Measurements from ENCODE around the gene ARFGEF3. TPM values are rescaled to one million over a fixed set of nuclear protein-coding genes. Genes with fewer than 3 reads are reported as not detected.
"Not testable (repeated sequence)": the region's sequence is repeated elsewhere in the genome, so short reads cannot be mapped to it uniquely, and the experiment has no call there.

The ARFGEF3 gene
- total RNA-seq, 4 donors from 2014 or later: 8.9 to 12.0 (median 10.5) TPM

DNA sequence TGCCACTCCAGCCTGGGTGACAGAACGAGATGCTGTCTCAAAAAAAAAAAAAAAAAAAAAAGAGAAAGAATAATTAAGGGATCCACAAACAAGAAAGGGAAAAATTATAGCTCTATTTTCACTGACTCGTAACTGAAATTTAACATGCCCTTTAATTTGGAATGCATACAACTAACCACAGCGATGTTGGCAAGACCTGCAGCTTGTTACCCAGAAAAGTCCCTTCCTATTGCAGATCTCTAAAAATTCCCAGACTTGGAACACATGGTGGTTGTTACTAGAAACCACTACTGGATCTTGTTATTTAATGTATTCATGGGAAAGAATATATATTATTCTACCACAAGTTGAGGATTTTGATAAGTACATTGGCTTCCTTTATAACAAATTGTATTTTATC is 188.2 kb downstream of the ARFGEF3 start:
- TF ChIP-seq POLR2A (IDR thresholded peaks at IDR 0.05): no peak
- TF ChIP-seq, protein P1, sequence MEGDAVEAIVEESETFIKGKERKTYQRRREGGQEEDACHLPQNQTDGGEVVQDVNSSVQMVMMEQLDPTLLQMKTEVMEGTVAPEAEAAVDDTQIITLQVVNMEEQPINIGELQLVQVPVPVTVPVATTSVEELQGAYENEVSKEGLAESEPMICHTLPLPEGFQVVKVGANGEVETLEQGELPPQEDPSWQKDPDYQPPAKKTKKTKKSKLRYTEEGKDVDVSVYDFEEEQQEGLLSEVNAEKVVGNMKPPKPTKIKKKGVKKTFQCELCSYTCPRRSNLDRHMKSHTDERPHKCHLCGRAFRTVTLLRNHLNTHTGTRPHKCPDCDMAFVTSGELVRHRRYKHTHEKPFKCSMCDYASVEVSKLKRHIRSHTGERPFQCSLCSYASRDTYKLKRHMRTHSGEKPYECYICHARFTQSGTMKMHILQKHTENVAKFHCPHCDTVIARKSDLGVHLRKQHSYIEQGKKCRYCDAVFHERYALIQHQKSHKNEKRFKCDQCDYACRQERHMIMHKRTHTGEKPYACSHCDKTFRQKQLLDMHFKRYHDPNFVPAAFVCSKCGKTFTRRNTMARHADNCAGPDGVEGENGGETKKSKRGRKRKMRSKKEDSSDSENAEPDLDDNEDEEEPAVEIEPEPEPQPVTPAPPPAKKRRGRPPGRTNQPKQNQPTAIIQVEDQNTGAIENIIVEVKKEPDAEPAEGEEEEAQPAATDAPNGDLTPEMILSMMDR (IDR thresholded peaks at IDR 0.05): no peak
- DNase-seq: no peak
- no peak overlapping the region for H3K27ac ChIP-seq
- H3K9me3 ChIP-seq: no peaks in the 10 kb centered on the region
- H3K4me3 ChIP-seq: no peak overlapping the region
- no peaks in the 10 kb centered on the region for H3K27me3 ChIP-seq
- no peaks in the 10 kb centered on the region for H3K36me3 ChIP-seq
- no peaks in the 10 kb centered on the region for H3K4me1 ChIP-seq

DNA sequence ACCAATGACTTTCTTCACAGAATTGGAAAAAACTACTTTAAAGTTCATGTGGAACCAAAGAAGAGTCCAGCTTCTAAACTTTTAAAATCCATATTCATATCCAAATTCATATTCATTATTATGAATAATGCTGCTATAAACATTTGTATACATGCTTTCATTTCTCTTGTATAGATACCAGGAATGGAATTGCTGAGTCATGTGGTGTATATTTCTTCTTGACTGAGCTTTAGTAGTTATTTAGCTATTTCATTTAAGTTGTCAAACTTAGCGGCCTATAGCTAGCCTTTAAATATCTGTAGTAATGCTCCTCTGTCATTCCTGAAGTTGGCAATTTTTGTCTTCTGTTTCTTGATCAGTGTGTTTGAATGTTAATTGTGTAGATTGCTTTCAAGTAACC is 196.2 kb downstream of the ARFGEF3 start:
- Histone ChIP-seq H3K4me3 (no peak overlapping the region), H3K27ac (no peak overlapping the region), H3K9me3 (no peaks in the 10 kb centered on the region), H3K27me3 (no peaks in the 10 kb centered on the region), H3K36me3 (no peaks in the 10 kb centered on the region), H3K4me1 (no peaks in the 10 kb centered on the region)
- no peak for TF ChIP-seq POLR2A (IDR thresholded peaks at IDR 0.05)
- TF ChIP-seq, protein P1 (IDR thresholded peaks at IDR 0.05): no peak
- no peak for DNase-seq

DNA sequence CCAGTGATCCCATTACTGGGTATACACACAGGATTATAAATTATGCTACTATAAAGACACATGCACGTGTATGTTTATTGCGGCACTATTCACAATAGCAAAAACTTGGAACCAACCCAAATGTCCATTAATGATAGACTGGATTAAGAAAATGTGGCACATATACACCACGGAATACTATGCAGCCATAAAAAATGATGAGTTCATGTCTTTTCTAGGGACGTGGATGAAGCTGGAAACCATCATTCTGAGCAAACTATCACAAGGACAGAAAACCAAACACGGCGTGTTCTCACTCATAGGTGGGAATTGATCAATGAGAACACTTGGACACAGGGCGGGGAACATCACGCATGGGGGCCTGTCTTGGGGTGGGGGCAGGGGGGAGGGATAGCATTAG is 206.9 kb downstream of the ARFGEF3 start:
- not testable (repeated sequence) for H3K27ac ChIP-seq, H3K4me1 ChIP-seq, H3K27me3 ChIP-seq, DNase-seq, H3K36me3 ChIP-seq, H3K9me3 ChIP-seq, H3K4me3 ChIP-seq

DNA sequence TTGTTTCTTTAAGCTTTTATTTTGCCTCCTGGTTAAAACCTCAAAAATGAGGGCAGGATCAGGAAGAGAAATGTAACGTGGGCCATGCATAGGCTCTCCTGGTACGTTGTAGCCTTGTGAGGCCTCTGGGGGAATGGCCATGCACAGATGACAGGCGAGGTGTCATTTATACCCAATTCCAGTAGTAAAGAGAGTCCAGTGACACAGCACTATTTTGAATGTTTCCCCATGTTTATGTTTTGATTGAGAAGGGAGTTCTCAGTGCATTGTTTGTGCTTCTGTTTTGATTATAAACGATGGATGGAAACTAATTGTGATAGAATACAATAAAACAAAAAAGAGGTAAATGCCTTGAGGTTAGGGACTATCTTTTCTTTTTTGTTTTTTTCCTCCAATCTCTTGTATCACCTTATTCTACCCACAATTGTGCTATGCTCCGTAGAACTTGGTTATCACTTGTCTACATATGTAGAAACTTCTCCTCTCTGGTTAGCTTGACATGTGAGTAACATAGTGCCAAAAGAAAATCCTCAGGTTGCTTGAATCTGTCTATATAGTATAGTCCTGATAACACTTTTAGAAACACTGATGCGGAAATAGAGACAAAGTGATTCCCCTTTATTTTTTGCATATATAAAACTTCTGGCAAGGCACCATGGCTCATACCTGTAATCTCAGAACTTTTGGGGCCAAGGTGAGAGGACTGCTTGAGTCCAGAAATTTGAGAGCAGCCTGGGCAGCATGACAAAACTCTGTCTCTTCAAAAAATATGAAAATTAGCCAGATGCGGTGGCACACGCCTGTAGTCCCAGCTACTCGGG is 209.1 kb downstream of the ARFGEF3 start:
- no peak for DNase-seq
- no peak for TF ChIP-seq POLR2A (IDR thresholded peaks at IDR 0.05)
- TF ChIP-seq, protein P1 (IDR thresholded peaks at IDR 0.05): no peak
- Histone ChIP-seq H3K4me3 (no peak overlapping the region), H3K27ac (no peak overlapping the region), H3K27me3 (no peaks in the 10 kb centered on the region), H3K4me1 (no peaks in the 10 kb centered on the region), H3K36me3 (no peaks in the 10 kb centered on the region), H3K9me3 (no peaks in the 10 kb centered on the region)

DNA sequence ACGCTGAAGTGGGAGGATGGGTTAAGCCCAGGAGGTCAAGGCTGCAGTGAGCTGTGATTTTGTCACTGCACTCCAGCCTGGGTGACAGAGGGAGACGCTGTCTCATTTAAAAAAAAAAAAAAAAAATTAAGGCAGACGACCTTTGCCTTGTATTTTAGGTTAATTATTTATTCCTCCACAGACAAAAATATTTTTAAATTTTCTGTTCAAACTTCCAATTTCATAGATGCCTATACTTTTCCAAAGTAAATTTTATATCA is 209.6 kb downstream of the ARFGEF3 start:
- no peak for DNase-seq
- no peaks in the 10 kb centered on the region for H3K4me1 ChIP-seq
- no peak overlapping the region for H3K4me3 ChIP-seq
- TF ChIP-seq, protein P1 (IDR thresholded peaks at IDR 0.05): no peak
- H3K9me3 ChIP-seq: no peaks in the 10 kb centered on the region
- H3K36me3 ChIP-seq: no peaks in the 10 kb centered on the region
- H3K27me3 ChIP-seq: no peaks in the 10 kb centered on the region
- no peak overlapping the region for H3K27ac ChIP-seq

DNA sequence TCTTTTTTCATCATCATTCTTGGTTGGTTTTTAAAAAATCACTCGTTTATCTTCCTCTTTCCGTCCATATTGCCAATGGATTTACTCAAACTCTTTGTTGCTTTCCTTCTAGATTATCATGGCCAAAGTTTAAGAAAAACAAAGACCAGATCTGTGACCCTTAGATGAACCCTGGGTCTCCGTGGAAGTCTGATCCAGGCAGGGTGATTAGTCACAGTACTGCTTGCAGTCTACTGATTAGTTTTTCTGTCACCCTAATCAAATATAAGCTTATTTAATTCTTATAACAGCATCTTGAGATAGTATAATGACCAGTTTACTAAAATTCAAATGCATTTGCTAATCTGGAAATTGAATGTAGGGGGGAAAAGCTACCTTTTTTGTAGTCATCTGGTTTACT is 210.0 kb downstream of the ARFGEF3 start:
- no peaks in the 10 kb centered on the region for H3K36me3 ChIP-seq
- no peak overlapping the region for H3K4me3 ChIP-seq
- no peaks in the 10 kb centered on the region for H3K4me1 ChIP-seq
- no peak for DNase-seq
- no peaks in the 10 kb centered on the region for H3K9me3 ChIP-seq
- H3K27ac ChIP-seq: no peak overlapping the region
- TF ChIP-seq, protein P1 (IDR thresholded peaks at IDR 0.05): no peak
- no peak for TF ChIP-seq POLR2A (IDR thresholded peaks at IDR 0.05)
- H3K27me3 ChIP-seq: no peaks in the 10 kb centered on the region
